NOMO-1 (cell line): ENCODE measurements around the gene CDIPT.
A peak's percentile ranks its signal among the peaks of the same experiment; 100 is the strongest.

Experiments used
- DNase-seq, 2 experiments: peaks; one replicate each; lab custom pipeline; 2025; ENCODE audit not compliant: unreplicated experiment in 2 of 2; lab: John Stamatoyannopoulos, UW

The CDIPT gene

GRCh38 chr16:29812754-29813643, 50.0 kb downstream of the CDIPT start:
- no peak for DNase-seq

DNA sequence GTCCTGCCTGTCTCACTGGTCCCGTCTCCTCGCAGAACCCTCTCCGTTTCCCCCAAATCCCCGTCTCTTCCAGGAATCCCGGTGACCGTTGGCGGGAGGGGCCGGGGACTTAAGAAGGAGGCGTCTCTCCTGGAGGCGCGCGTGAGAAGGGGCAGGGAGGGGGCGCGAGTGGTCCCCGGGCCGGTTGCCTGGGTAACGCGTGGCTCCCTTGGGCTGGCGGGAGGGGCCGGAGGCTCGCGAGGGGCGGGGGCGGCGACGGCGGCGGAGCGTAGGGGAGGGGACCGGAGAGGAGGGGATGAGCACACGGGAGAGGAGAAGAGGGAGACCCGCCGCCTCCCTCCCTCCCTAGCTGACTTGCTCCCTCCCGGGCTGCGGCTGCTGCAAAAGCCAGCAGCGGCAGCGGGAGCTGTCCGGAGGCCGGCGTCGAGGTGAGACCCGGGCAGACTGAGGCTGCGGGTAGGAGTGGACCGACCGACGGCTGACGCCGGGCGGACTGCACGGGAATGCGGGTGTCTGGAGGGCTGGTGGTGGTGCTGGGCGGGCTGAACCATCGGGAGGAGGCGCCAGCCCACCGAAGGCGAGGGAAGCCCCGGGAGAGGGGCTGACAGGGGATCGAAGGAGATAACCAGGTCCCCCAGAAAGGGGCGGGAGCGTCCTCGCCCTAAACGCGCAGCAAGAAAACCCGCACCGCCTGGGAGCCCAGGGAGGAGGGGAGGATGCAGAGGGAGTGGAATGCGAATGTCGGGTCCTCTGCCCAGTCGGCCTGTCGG, 50.9 kb downstream of the CDIPT start, which contains the start of gene PRRT2:
Gene PRRT2 (plus strand): TSS at position 298 of the 770 bp plus-strand sequence. CDS start 862 bp downstream, outside the sequence.
- no peak for DNase-seq

- peak; percentile 74 to 77 for DNase-seq
These were observed 51.7 kb downstream of the CDIPT start for GRCh38 chr16:29811170-29811895.

- DNase-seq, result no peak
These were observed 52.3 kb downstream of the CDIPT start for GRCh38 chr16:29810699-29811169.

DNA sequence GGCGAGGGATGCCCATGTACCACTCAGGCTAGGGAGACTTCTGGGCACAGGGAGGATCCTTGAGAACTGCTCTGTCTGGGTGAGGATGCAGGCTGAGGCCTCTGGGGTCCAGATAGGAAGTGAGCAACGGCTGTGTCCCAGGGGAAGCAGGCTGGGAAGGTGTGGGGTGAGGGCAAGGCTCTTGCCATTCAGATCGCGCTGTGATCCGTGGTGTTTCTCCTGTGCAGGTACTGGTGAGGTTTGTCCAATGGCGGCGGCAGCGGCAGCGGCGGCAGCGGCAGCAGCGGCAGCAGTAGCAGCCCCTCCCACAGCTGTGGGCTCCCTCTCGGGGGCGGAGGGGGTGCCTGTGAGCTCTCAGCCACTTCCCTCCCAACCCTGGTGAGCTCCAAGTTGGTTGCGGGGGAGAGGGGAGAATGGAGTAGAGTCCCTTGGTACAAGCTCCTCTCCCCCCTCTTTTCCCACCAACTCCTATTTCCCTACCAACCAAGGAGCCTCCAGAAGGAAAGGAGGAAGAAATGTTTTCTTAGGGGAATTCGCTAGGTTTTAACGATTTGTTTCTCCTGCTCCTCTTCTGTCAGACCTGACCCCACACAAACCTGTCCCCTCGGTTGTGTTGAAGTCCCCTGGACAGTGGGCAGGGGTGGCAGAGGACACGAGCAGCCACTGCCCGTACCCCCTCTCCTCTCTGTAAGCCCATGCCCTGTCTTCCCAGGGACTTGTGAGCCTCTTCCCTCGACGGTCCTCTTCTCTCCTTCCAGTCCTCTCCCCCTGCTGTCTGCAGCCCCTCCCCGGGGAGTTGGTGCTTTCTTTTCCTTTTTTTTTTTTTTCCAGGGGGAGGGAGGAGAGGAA, 53.0 kb downstream of the CDIPT start:
- no peak for DNase-seq

DNA sequence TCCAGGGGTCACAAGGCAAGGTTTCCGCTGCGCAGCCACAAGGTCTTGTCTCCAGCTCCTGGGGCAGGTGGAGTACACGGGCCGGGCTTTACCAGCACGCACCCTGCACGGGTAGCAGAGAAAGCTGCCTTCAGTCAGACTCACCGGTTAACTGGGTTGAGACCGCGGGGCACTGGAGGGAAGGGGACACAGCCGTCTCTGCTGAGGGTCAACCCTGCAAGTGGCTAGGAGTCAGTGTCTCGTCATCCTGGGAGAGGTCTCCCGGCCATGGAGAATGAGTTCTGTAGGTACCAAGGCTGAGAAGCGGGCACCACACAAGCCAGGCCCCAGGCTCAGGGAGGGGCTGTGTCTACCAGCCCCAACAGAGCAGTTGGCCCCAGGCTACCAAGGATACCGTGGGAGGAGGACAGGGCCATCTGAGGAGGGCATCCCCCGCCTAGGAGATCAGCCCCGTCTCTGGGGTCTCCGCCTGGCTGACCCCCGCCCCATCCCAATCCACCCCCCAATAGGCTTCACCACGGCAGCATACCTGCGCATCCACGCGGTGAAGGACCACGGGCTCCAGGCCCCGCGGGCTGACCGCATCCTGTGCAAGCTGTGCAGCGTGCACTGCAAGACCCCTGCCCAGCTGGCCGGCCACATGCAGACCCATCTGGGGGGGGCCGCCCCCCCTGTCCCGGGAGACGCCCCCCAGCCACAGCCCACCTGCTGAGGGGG, 53.8 kb downstream of the CDIPT start:
- no peak for DNase-seq
